ENCODE results near the gene SETD2. TPM values are rescaled to one million over a fixed set of nuclear protein-coding genes. Genes with fewer than 3 reads are reported as not detected.

Gene SETD2
- total and polyA plus RNA-seq, 2 of the 8 experiments (the other 6 are each of a cell fraction or from before 2014, with no cell fraction given) = 15.7 to 46.3 TPM

DNA sequence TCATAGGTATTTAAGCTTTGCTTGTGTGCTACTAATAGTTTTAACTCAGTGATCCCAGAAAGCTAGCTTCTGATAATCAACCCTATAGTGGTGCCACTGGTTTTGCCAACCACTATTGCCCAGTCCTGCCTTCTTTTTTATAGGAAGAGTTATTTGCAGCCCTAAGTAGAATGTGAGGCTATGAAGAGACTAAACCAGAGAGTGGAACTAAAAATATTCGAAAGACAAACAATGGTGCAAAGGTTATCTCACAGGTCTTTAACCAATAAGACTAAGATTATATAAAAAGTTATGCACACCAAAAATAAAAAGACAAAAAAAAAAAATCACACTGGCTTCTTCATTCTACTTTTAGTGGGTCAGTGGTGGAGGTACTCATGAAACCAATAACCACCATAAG lies 98.9 kb downstream of the SETD2 start:
- H3K27ac ChIP-seq (ENCODE audit: low read depth, low read length) = no peak overlapping the region
- no peaks in the 10 kb centered on the region for H3K27me3 ChIP-seq (replicated peaks in 1 of 4; ENCODE audit: control insufficient read depth in 3 of 4, extremely low read depth in 1 of 4, insufficient read depth in 3 of 4, low read length in 3 of 4)
- no peak overlapping the region for H3K56ac ChIP-seq (replicated peaks; ENCODE audit: insufficient read length, low read depth, low read length)
- no peak overlapping the region for H2AK5ac ChIP-seq (ENCODE audit: low read depth, low read length)
- DNase-seq (ENCODE audit: low read depth in 1 of 2, low spot score in 2 of 2) = no peak
- no peak overlapping the region for H2BK20ac ChIP-seq (ENCODE audit: low read length)
- ChIA-PET CTCF (ENCODE audit: partially characterized antibody) (no interaction called here), POLR2A (ENCODE audit: partially characterized antibody) (no interaction called here)
- H3K23me2 ChIP-seq (ENCODE audit: low read depth, low read length) = no peaks in the 10 kb centered on the region
- H3K4ac ChIP-seq (replicated peaks; ENCODE audit: insufficient read length, low read depth, low read length) = no peak overlapping the region
- no peaks in the 10 kb centered on the region for H3K4me1 ChIP-seq (replicated peaks in 1 of 4; ENCODE audit: control insufficient read depth in 3 of 4, insufficient read depth in 4 of 4, low read length in 3 of 4)
- no peaks in the 10 kb centered on the region for H3K9me3 ChIP-seq (ENCODE audit: insufficient read depth in 2 of 2, low read depth in 1 of 2, low read length in 1 of 2)
- no peak overlapping the region for H2BK5ac ChIP-seq (ENCODE audit: low read depth, low read length)
- H3K4me3 ChIP-seq (ENCODE audit: extremely low read depth in 1 of 4, insufficient read depth in 2 of 4, low read depth in 3 of 4, low read length in 4 of 4) = no peak overlapping the region
- H4K5ac ChIP-seq (ENCODE audit: insufficient read length, low read depth, low read length) = no peak overlapping the region
- no peak overlapping the region for H3K23ac ChIP-seq (ENCODE audit: insufficient read length)
- no peak overlapping the region for H2AFZ ChIP-seq (ENCODE audit: low read length)
- H4K20me1 ChIP-seq (replicated peaks in 1 of 2; ENCODE audit: control insufficient read depth in 1 of 2, insufficient read depth in 2 of 2, low read length in 2 of 2) = peaks cover 1 to 2% of the 10 kb centered on the region in 2 experiments
- H3K9ac ChIP-seq (replicated peaks in 1 of 4; ENCODE audit: extremely low read depth in 1 of 4, low read depth in 3 of 4, low read length in 3 of 4) = no peak overlapping the region
- no peak overlapping the region for H4K8ac ChIP-seq (ENCODE audit: extremely low read depth, insufficient read depth, low read length)
- no peak overlapping the region for H3K14ac ChIP-seq (ENCODE audit: insufficient read length)
- no peak for FAIRE-seq
- WGBS, 2 experiments (ENCODE audit: extremely low coverage in 1 of 2, insufficient coverage in 1 of 2, insufficient read length in 1 of 2, insufficient replicate concordance in 2 of 2, low coverage in 1 of 2, low lambda C conversion rate in 2 of 2, missing lambda C conversion rate in 1 of 2) = 86% methylated on average over 1 of the region's 1 CpG; no CpG with 5 or more reads in 1 of the 2 experiments
- 0 out of 4 replicates have a peak, but pooled peaks cover 0 to 2% of the 10 kb centered on the region in 2 experiments for H3K79me2 ChIP-seq (ENCODE audit: control insufficient read depth in 1 of 2, insufficient read depth in 2 of 2, low read length in 2 of 2)
- no peaks in the 10 kb centered on the region; the same call in 1 of the 2 replicates for H3K79me1 ChIP-seq (ENCODE audit: low read depth, low read length)
- no peak overlapping the region for H3K18ac ChIP-seq (ENCODE audit: extremely low read depth, low read length)
- no peak overlapping the region for H2BK120ac ChIP-seq (replicated peaks; ENCODE audit: low read depth, low read length)
- no peak overlapping the region for H2BK12ac ChIP-seq (ENCODE audit: low read depth, low read length)
- H3K4me2 ChIP-seq (ENCODE audit: insufficient read depth in 1 of 2, low read depth in 2 of 2, low read length in 2 of 2) = no peak overlapping the region
- H2BK15ac ChIP-seq (ENCODE audit: low read length) = no peak overlapping the region
- H3K36me3 ChIP-seq (ENCODE audit: control insufficient read depth in 2 of 4, insufficient read depth in 4 of 4, low read length in 3 of 4) = peaks cover 0 to 14% (median 1%) of the 10 kb centered on the region in 4 experiments; a peak in 4 of 8 replicates
- no peak overlapping the region for H4K91ac ChIP-seq (replicated peaks; ENCODE audit: insufficient read length, low read length)
- no peak for TF ChIP-seq RXRA (IDR thresholded peaks at IDR 0.05; ENCODE audit: insufficient read depth, low read depth, low read length)
- TF ChIP-seq FOSL1 (IDR thresholded peaks at IDR 0.05; ENCODE audit: insufficient read depth, low read depth, low read length) = no peak
- TF ChIP-seq RAD21 (IDR thresholded peaks at IDR 0.05 in 1 of 2, conservative IDR thresholded peaks at IDR 0.05 in 1 of 2; ENCODE audit: low read depth in 2 of 2, low read length in 2 of 2) = no peak
- no peak for TF ChIP-seq SUZ12 (IDR thresholded peaks at IDR 0.05; ENCODE audit: low read length)
- no peak for TF ChIP-seq SIN3A (conservative IDR thresholded peaks at IDR 0.05 in 1 of 2, IDR thresholded peaks at IDR 0.05 in 1 of 2; ENCODE audit: low read depth in 1 of 2, low read length in 2 of 2)
- no peak for TF ChIP-seq BCL11A (IDR thresholded peaks at IDR 0.05; ENCODE audit: low read depth in 2 of 2, low read length in 2 of 2)
- TF ChIP-seq YY1 (IDR thresholded peaks at IDR 0.05; ENCODE audit: low read depth, low read length) = no peak
- no peak for TF ChIP-seq JUN (IDR thresholded peaks at IDR 0.05; ENCODE audit: low read depth, low read length)
- no peak for TF ChIP-seq SP2 (IDR thresholded peaks at IDR 0.05; ENCODE audit: low read length)
- no peak for TF ChIP-seq POLR2A (IDR thresholded peaks at IDR 0.05; ENCODE audit: control extremely low read depth in 1 of 2, low read depth in 2 of 2, low read length in 2 of 2)
- TF ChIP-seq, protein P1, sequence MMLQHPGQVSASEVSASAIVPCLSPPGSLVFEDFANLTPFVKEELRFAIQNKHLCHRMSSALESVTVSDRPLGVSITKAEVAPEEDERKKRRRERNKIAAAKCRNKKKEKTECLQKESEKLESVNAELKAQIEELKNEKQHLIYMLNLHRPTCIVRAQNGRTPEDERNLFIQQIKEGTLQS (IDR thresholded peaks at IDR 0.05; ENCODE audit: insufficient read depth, low read depth, low read length) = no peak
- TF ChIP-seq CREB1 (IDR thresholded peaks at IDR 0.05) = no peak
- no peak for TF ChIP-seq EP300 (IDR thresholded peaks at IDR 0.05; ENCODE audit: borderline replicate concordance in 1 of 2, low read depth in 2 of 2, low read length in 2 of 2)
- TF ChIP-seq EZH2 (IDR thresholded peaks at IDR 0.05; ENCODE audit: low read depth, low read length, severe bottlenecking) = no peak

Data from H1 (cell line).